Measurements from ENCODE around the gene ZNF317.

GRCh38 chr19:9155591-9155990 is 15.4 kb downstream of the ZNF317 start:
- no peak for TF ChIP-seq CTCF (IDR thresholded peaks at IDR 0.05; ENCODE audit: borderline replicate concordance, extremely low read depth, low read length, poor library complexity, severe bottlenecking)
- TF ChIP-seq EZH2 (IDR thresholded peaks at IDR 0.05; ENCODE audit: borderline replicate concordance, low read depth, low read length, severe bottlenecking), result no peak

Data from DND-41 (cell line).